Measurements from ENCODE around the gene KLF4.
"Not testable (repeated sequence)": the region's sequence is repeated elsewhere in the genome, so short reads cannot be mapped to it uniquely, and the experiment has no call there.

Gene KLF4

DNA sequence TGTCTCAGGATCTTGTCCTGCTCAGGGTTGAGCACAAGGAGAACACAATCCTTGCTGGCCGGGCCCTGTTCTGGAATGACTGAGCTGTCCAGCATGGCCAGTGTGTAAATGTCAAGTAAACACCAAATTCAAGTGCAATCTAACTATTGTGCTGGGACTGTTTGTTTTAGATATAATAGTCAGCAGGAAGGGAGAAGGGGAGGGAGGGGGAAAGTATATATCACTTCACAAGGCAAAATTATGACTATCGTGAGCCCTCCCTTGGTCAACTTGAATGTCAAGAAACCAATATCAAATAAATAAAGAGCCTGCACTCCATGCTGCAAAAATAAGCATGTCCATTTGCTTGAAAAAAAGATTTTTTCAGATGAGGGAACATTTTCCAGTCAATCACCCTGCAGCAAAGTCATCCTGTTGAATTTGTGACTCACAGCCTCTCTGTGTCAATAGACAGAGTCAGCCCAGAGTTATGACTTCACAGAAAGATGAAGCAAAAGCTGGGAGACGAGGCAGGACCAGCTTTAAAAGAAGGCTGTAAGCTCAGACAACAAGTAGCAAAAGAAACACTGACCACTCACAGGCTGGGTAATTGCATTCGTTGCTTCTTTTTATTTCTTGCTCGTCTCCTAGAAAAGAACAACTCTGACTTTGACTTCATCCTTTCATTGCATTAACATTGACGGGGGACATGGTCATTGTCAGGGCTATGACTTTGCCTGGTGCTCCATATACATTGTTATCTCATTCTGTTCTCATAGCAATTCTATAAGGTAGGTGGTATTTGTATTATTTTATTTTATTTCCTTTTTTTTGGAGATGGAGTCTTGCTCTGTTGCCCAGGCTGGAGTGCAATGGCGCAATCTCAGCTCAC, 15.3 kb upstream of the KLF4 start:
- H2AFZ ChIP-seq (ENCODE audit: low read length), result no peak overlapping the region

DNA sequence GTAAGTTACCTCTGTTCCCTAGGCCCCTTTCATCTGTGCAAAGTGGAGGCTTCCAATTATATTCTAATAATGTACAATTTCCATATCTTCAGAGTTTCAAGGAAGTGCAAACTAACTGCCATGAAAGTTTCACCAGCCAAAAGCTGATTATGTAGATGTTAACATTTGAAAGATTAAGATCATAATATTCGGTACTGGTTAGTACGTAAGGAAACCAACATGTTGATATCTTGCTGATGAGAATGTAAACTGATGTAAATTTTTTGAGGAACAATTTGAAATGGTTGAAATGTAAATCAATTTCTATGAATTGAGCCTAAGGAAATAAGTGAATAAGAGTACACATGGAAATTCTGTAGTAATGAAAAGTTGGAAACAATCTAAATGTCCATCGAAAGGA, 12.9 kb upstream of the KLF4 start:
- no peaks in the 10 kb centered on the region for H3K36me3 ChIP-seq (ENCODE audit: insufficient read depth, low read length)
- H3K9me2 ChIP-seq (replicated peaks; ENCODE audit: low read depth, low read length), result no peaks in the 10 kb centered on the region
- H3K4me3 ChIP-seq (ENCODE audit: low read length, poor library complexity, severe bottlenecking), result no peak overlapping the region
- H3K27me3 ChIP-seq (ENCODE audit: insufficient read depth, low read length, poor library complexity, severe bottlenecking), result no peaks in the 10 kb centered on the region
- no peak for TF ChIP-seq EZH2phosphoT487 (IDR thresholded peaks at IDR 0.05; ENCODE audit: borderline replicate concordance)
- TF ChIP-seq, protein P1, sequence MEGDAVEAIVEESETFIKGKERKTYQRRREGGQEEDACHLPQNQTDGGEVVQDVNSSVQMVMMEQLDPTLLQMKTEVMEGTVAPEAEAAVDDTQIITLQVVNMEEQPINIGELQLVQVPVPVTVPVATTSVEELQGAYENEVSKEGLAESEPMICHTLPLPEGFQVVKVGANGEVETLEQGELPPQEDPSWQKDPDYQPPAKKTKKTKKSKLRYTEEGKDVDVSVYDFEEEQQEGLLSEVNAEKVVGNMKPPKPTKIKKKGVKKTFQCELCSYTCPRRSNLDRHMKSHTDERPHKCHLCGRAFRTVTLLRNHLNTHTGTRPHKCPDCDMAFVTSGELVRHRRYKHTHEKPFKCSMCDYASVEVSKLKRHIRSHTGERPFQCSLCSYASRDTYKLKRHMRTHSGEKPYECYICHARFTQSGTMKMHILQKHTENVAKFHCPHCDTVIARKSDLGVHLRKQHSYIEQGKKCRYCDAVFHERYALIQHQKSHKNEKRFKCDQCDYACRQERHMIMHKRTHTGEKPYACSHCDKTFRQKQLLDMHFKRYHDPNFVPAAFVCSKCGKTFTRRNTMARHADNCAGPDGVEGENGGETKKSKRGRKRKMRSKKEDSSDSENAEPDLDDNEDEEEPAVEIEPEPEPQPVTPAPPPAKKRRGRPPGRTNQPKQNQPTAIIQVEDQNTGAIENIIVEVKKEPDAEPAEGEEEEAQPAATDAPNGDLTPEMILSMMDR (conservative IDR thresholded peaks at IDR 0.05; ENCODE audit: low read length), result no peak
- no peaks in the 10 kb centered on the region for H3K4me1 ChIP-seq (ENCODE audit: insufficient read depth, low read length, poor library complexity, severe bottlenecking)
- H3F3A ChIP-seq (ENCODE audit: low read depth), result no peaks in the 10 kb centered on the region
- no peaks in the 10 kb centered on the region for H4K20me1 ChIP-seq (ENCODE audit: insufficient read depth, low read length, poor library complexity, severe bottlenecking)
- no peak overlapping the region for H3K4me2 ChIP-seq (ENCODE audit: low read depth, low read length, poor library complexity, severe bottlenecking)
- H3K9me3 ChIP-seq (ENCODE audit: insufficient read depth, low read depth, low read length), result no peaks in the 10 kb centered on the region
- no peaks in the 10 kb centered on the region for H3K79me2 ChIP-seq (ENCODE audit: insufficient read depth, low read length)
- no peak overlapping the region for H2AFZ ChIP-seq (ENCODE audit: low read length)
- no peak overlapping the region for H3K9ac ChIP-seq (ENCODE audit: low read depth, low read length, poor library complexity, severe bottlenecking)

More for the DNA sequence above, 15.3 kb upstream of the KLF4 start:
- Histone ChIP-seq H3F3A (ENCODE audit: low read depth) (no peaks in the 10 kb centered on the region), H3K4me3 (ENCODE audit: low read length, poor library complexity, severe bottlenecking) (no peak overlapping the region), H3K27me3 (ENCODE audit: insufficient read depth, low read length, poor library complexity, severe bottlenecking) (no peaks in the 10 kb centered on the region), H3K4me1 (ENCODE audit: insufficient read depth, low read length, poor library complexity, severe bottlenecking) (no peaks in the 10 kb centered on the region), H3K9ac (ENCODE audit: low read depth, low read length, poor library complexity, severe bottlenecking) (no peak overlapping the region), H3K4me2 (ENCODE audit: low read depth, low read length, poor library complexity, severe bottlenecking) (no peak overlapping the region), H3K36me3 (ENCODE audit: insufficient read depth, low read length) (no peaks in the 10 kb centered on the region), H3K9me3 (ENCODE audit: insufficient read depth, low read depth, low read length) (0 out of 2 replicates have a peak, but pooled peaks cover 3% of the 10 kb centered on the region), H3K79me2 (ENCODE audit: insufficient read depth, low read length) (no peaks in the 10 kb centered on the region), H4K20me1 (ENCODE audit: insufficient read depth, low read length, poor library complexity, severe bottlenecking) (no peaks in the 10 kb centered on the region), H3K9me2 (replicated peaks; ENCODE audit: low read depth, low read length) (no peaks in the 10 kb centered on the region)
- TF ChIP-seq, protein P1 (conservative IDR thresholded peaks at IDR 0.05; ENCODE audit: low read length), result no peak
- TF ChIP-seq EZH2phosphoT487 (IDR thresholded peaks at IDR 0.05; ENCODE audit: borderline replicate concordance), result no peak

DNA sequence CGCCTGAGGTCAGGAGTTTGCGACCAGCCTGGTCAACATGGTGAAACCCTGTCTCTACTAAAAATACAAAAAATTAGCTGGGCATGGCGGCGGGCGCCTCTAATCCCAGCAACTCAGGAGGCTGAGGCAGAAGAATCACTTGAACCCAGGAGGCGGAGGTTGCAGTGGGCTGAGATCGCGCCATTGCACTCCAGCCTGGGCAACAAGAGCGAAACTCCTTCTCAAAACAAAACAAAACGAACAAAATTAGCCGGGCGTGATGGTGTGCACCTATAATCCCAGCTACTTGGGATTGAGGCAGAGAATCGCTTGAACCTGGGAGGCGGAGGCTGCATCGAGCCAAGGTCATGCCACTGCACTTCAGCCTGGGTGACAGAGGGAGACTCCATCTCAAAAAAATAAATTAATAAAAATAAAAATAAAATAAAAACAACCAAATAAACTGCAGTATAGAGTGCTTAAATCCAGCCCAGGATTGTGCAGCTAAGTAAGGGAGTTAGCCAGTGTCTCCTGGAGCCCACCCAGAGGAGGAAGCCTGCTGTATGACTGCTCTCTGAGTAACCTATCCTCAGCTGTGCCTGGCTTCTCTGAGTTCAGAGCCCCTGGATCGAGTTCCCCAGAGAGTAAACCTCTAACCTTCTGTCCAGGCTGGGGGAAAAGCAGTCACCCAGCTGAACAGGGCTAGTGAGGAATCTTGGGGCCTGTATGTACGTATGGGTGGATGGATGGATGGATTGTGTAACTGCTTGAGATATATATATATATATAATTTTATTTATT, 11.0 kb upstream of the KLF4 start:
- H3K4me3 ChIP-seq (ENCODE audit: low read length, poor library complexity, severe bottlenecking); H3K27me3 ChIP-seq (ENCODE audit: insufficient read depth, low read length, poor library complexity, severe bottlenecking); H3K4me1 ChIP-seq (ENCODE audit: insufficient read depth, low read length, poor library complexity, severe bottlenecking); H3K79me2 ChIP-seq (ENCODE audit: insufficient read depth, low read length); H3K9me2 ChIP-seq (replicated peaks; ENCODE audit: low read depth, low read length); H3K4me2 ChIP-seq (ENCODE audit: low read depth, low read length, poor library complexity, severe bottlenecking); H4K20me1 ChIP-seq (ENCODE audit: insufficient read depth, low read length, poor library complexity, severe bottlenecking); H3K36me3 ChIP-seq (ENCODE audit: insufficient read depth, low read length); H2AFZ ChIP-seq (ENCODE audit: low read length); H3K9ac ChIP-seq (ENCODE audit: low read depth, low read length, poor library complexity, severe bottlenecking); H3K9me3 ChIP-seq (ENCODE audit: insufficient read depth, low read depth, low read length); H3F3A ChIP-seq (ENCODE audit: low read depth): not testable (repeated sequence)

All from Loucy (cell line).